NCI-H1417 treated with DMSO at 0.1 percent for 48 hours (cell line): ENCODE measurements around the gene ADRB1.

Experiments used
- DNase-seq: peaks from one replicate; lab custom pipeline; 2025; lab: John Stamatoyannopoulos, UW

ADRB1 gene

GRCh38 chr10:114026189-114027040 is 17.3 kb upstream of the ADRB1 start:
- no peak for DNase-seq

GRCh38 chr10:114027041-114027394 is 16.6 kb upstream of the ADRB1 start:
- no peak for DNase-seq

- DNase-seq = no peak
Observed at GRCh38 chr10:114027951-114028350, 15.7 kb upstream of the ADRB1 start.

GRCh38 chr10:114028425-114028824 is 15.2 kb upstream of the ADRB1 start:
- DNase-seq = no peak

- no peak for DNase-seq
Observed at GRCh38 chr10:114029655-114030054, 14.0 kb upstream of the ADRB1 start.

- DNase-seq = no peak
Observed at GRCh38 chr10:114030140-114030539, 13.5 kb upstream of the ADRB1 start.

- no peak for DNase-seq
Observed at GRCh38 chr10:114031073-114031972, 12.3 kb upstream of the ADRB1 start.

GRCh38 chr10:114033566-114033965 is 10.1 kb upstream of the ADRB1 start:
- no peak for DNase-seq

- DNase-seq = no peak
Observed at GRCh38 chr10:114034923-114035645, 8.6 kb upstream of the ADRB1 start.

GRCh38 chr10:114035791-114036190 is 7.9 kb upstream of the ADRB1 start:
- no peak for DNase-seq

- DNase-seq = no peak
Observed at GRCh38 chr10:114038819-114039218, 4.8 kb upstream of the ADRB1 start.

- DNase-seq = no peak
Observed at GRCh38 chr10:114041166-114041565, 2.5 kb upstream of the ADRB1 start.

GRCh38 chr10:114042895-114043531 is 653 bp upstream of the ADRB1 start:
- DNase-seq = no peak

- no peak for DNase-seq
Observed at GRCh38 chr10:114044247-114045135, 825 bp downstream of the ADRB1 start.

- DNase-seq = no peak
Observed at GRCh38 chr10:114045136-114046086, 1.7 kb downstream of the ADRB1 start.

GRCh38 chr10:114046087-114046458 is 2.4 kb downstream of the ADRB1 start:
- no peak for DNase-seq

GRCh38 chr10:114048472-114048871 is 4.8 kb downstream of the ADRB1 start:
- no peak for DNase-seq

- no peak for DNase-seq
Observed at GRCh38 chr10:114051714-114052113, 8.0 kb downstream of the ADRB1 start.

- no peak for DNase-seq
Observed at GRCh38 chr10:114052255-114052654, 8.6 kb downstream of the ADRB1 start.

- DNase-seq = no peak
Observed at GRCh38 chr10:114053946-114054345, 10.3 kb downstream of the ADRB1 start.
